Endodermal cell (in vitro differentiated cells): ENCODE measurements around the gene KIF2A. TPM values are rescaled to one million over a fixed set of nuclear protein-coding genes. Genes with fewer than 3 reads are reported as not detected.

Experiments used
- DNase-seq: peaks from one replicate; pipeline ENCODE4 v3.0.0-alpha.2; 2017
- H3K27ac ChIP-seq: 2 replicates; pipeline ENCODE4 v1.5.1; 2013; ENCODE audit warnings: mild to moderate bottlenecking, low read depth, low read length, moderate library complexity
- H3K27me3 ChIP-seq: 2 replicates; pipeline ENCODE4 v1.6.1; 2013; ENCODE audit warnings: mild to moderate bottlenecking, low read length, moderate library complexity; ENCODE audit not compliant: insufficient read depth, control insufficient read depth, poor library complexity, severe bottlenecking
- H3K36me3 ChIP-seq: 2 replicates; pipeline ENCODE4 v1.7.0; 2013; ENCODE audit warnings: mild to moderate bottlenecking, low read length, moderate library complexity; ENCODE audit not compliant: control insufficient read depth, insufficient read depth
- H3K4me1 ChIP-seq: one replicate; pipeline ENCODE4 v1.7.0; 2013; ENCODE audit warnings: low read length; ENCODE audit not compliant: control insufficient read depth, insufficient read depth
- H3K4me3 ChIP-seq: 2 replicates; pipeline ENCODE4 v1.5.1; 2013; ENCODE audit warnings: mild to moderate bottlenecking, low read length, moderate library complexity
- H3K9ac ChIP-seq: 2 replicates; pipeline ENCODE4 v1.6.1; 2013; ENCODE audit warnings: mild to moderate bottlenecking, low read length, moderate library complexity; ENCODE audit not compliant: poor library complexity, severe bottlenecking; ENCODE audit errors: extremely low read depth
- H3K9me3 ChIP-seq: 2 replicates; pipeline ENCODE4 v1.6.1; 2013; ENCODE audit warnings: mild to moderate bottlenecking, low read length, moderate library complexity; ENCODE audit not compliant: control insufficient read depth
- H3K27ac Mint-ChIP-seq: 2 replicates; pipeline ENCODE4 v1.8.0; 2020; ENCODE audit warnings: mixed read lengths
- H3K27me3 Mint-ChIP-seq: 2 replicates; pipeline ENCODE4 v1.8.0; 2021; ENCODE audit warnings: mild to moderate bottlenecking, mixed read lengths; ENCODE audit not compliant: insufficient read depth
- H3K36me3 Mint-ChIP-seq: 2 replicates; pipeline ENCODE4 v1.8.0; 2020; ENCODE audit warnings: low read depth, mixed read lengths
- H3K4me1 Mint-ChIP-seq: 2 replicates; pipeline ENCODE4 v1.8.0; 2020; ENCODE audit warnings: mixed read lengths
- H3K4me3 Mint-ChIP-seq: 2 replicates; pipeline ENCODE4 v1.8.0; 2020; ENCODE audit warnings: mild to moderate bottlenecking, moderate library complexity, mixed read lengths
- H3K9me3 Mint-ChIP-seq: 2 replicates; pipeline ENCODE4 v1.8.0; 2020; ENCODE audit warnings: mild to moderate bottlenecking, mixed read lengths
- WGBS, 2 experiments: methylation state at CpG; one replicate each; pipeline versions ENCODE4 v1.1.5 to v1.1.7; 2013; ENCODE audit warnings: missing lambda C conversion rate in 2 of 2, mixed read lengths in 1 of 2; ENCODE audit not compliant: insufficient coverage in 1 of 2, insufficient read length in 1 of 2; 5-methylcytosine and 5-hydroxymethylcytosine counted together
- total RNA-seq, 2 donors: library from RNA; stranded (reverse); fragmentation: NEBNext Ultra II Directional in 1 of 2; extraction: Animal tissue kit (Norgen Biotek cat#: 25700) in 1 of 2; gene quantifications; 2 replicates in 1 of 2; 3 replicates in 1 of 2; pipeline ENCODE4 v1.2.1, GENCODE V29; 2021
- TF ChIP-seq, protein P1 (sequence below): fragments of 200-600 bp; sonication (generic); conservative IDR thresholded peaks from 2 replicates; pipeline ENCODE4 v1.5.0; 2021; ENCODE audit warnings: antibody characterized with exemption, mild to moderate bottlenecking

KIF2A gene
- total RNA-seq, 2 donors from 2014 or later, result 67.4 to 74.6 TPM

DNA sequence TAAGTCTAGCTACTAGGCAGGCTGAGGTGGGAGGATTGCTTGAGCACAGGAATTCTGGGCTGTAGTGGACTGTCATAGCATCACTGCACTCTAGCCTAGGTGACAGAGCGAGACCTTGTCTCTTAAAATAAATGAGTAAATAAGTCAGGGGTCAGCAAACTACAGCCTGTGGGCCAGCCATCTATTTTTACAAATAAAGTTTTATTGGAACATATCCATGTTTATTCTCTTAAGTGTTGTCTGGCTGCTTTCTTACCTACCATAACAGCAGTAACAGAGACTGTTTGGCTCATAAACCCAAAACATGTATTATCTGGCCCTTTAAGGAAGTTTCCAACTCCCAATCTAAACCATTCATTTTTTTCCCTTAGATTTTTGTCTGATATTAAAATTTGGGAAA lies 68.1 kb downstream of the KIF2A start:
- Mint-ChIP-seq H3K9me3 (no peaks in the 10 kb centered on the region), H3K27me3 (no peaks in the 10 kb centered on the region), H3K27ac (no peak overlapping the region), H3K4me1 (no peaks in the 10 kb centered on the region), H3K36me3 (peaks cover 59% of the 10 kb centered on the region), H3K4me3 (no peak overlapping the region)
- H3K4me3 ChIP-seq, result no peak overlapping the region
- no peak overlapping the region for H3K27ac ChIP-seq
- DNase-seq, result no peak
- H3K36me3 ChIP-seq, result peaks cover 82% of the 10 kb centered on the region
- H3K9me3 ChIP-seq, result no peaks in the 10 kb centered on the region
- no peak overlapping the region for H3K9ac ChIP-seq
- TF ChIP-seq, protein P1, sequence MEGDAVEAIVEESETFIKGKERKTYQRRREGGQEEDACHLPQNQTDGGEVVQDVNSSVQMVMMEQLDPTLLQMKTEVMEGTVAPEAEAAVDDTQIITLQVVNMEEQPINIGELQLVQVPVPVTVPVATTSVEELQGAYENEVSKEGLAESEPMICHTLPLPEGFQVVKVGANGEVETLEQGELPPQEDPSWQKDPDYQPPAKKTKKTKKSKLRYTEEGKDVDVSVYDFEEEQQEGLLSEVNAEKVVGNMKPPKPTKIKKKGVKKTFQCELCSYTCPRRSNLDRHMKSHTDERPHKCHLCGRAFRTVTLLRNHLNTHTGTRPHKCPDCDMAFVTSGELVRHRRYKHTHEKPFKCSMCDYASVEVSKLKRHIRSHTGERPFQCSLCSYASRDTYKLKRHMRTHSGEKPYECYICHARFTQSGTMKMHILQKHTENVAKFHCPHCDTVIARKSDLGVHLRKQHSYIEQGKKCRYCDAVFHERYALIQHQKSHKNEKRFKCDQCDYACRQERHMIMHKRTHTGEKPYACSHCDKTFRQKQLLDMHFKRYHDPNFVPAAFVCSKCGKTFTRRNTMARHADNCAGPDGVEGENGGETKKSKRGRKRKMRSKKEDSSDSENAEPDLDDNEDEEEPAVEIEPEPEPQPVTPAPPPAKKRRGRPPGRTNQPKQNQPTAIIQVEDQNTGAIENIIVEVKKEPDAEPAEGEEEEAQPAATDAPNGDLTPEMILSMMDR, result no peak
- H3K4me1 ChIP-seq, result no peaks in the 10 kb centered on the region
- 93% methylated on average over 1 of the region's 1 CpG; no CpG with 5 or more reads in 1 of the 2 experiments for WGBS, 2 experiments
- H3K27me3 ChIP-seq, result no peaks in the 10 kb centered on the region

DNA sequence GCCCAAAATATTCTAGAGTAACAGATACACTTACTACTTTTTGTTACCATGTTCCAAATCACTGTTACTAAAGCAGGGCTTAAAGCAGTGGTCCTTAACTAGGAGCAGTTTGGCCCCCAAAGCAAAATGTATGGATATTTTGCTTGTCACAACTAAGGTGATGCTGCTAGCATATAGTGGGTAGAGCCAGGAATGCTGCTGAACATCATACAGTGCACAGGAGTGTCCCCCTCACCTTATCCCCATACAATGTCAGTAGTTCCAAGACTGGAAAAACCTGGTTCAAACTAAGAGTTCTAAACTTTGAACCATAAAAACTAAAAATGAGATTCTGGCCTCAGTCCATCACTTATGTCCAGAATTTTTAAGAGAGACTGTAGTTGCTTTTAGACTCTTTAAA lies 69.6 kb downstream of the KIF2A start:
- no peak for DNase-seq
- no peak overlapping the region for H3K27ac ChIP-seq
- H3K9ac ChIP-seq, result no peak overlapping the region
- no peaks in the 10 kb centered on the region for H3K4me1 ChIP-seq
- H3K36me3 ChIP-seq, result peaks cover 85% of the 10 kb centered on the region
- no peaks in the 10 kb centered on the region for H3K27me3 Mint-ChIP-seq
- H3K4me3 Mint-ChIP-seq, result no peak overlapping the region
- H3K27ac Mint-ChIP-seq, result no peak overlapping the region
- no peaks in the 10 kb centered on the region for H3K9me3 ChIP-seq
- H3K27me3 ChIP-seq, result no peaks in the 10 kb centered on the region
- no peaks in the 10 kb centered on the region for H3K9me3 Mint-ChIP-seq
- no peaks in the 10 kb centered on the region for H3K4me1 Mint-ChIP-seq
- H3K4me3 ChIP-seq, result no peak overlapping the region
- H3K36me3 Mint-ChIP-seq, result peaks cover 64% of the 10 kb centered on the region
- TF ChIP-seq, protein P1, result no peak

DNA sequence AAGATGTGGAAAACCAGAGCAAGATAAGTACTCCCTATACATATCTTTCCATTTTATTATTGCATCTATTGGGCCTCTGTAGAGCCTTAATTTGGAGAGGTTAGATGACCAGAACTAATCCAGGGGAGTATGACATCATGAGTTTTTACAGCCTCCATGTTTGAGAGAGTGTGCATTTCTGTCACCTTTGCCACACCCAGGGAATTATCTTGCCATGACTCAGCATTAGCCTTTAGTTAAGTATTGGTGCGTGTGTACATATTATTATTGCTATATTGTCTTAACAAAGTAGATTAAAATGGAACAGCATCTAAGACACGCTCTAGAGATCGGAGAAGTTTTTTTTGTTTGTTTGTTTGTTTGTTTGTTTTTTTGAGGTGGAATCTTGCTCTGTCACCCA lies 70.1 kb downstream of the KIF2A start:
- WGBS, 2 experiments, result 94 to 96% methylated on average over 2 to 3 of the region's 3 CpGs
- no peak for DNase-seq
- Mint-ChIP-seq H3K27ac (no peak overlapping the region), H3K4me3 (no peak overlapping the region), H3K9me3 (no peaks in the 10 kb centered on the region), H3K27me3 (no peaks in the 10 kb centered on the region), H3K36me3 (peaks cover 67% of the 10 kb centered on the region), H3K4me1 (no peaks in the 10 kb centered on the region)
- H3K27ac ChIP-seq, result no peak overlapping the region
- TF ChIP-seq, protein P1, result no peak
- no peaks in the 10 kb centered on the region for H3K4me1 ChIP-seq
- H3K27me3 ChIP-seq, result no peaks in the 10 kb centered on the region
- H3K9me3 ChIP-seq, result no peaks in the 10 kb centered on the region
- H3K4me3 ChIP-seq, result no peak overlapping the region
- no peak overlapping the region for H3K9ac ChIP-seq
- peaks cover 87% of the 10 kb centered on the region for H3K36me3 ChIP-seq
